HG02678 (cell line): ENCODE data around the gene TPSAB1.
"Not testable (repeated sequence)": the region's sequence is repeated elsewhere in the genome, so short reads cannot be mapped to it uniquely, and the experiment has no call there.

Source experiments
- ATAC-seq: cut with Tn5 transposase; IDR thresholded peaks from one replicate; pipeline ENCODE4 v1.9.1; 2021; ENCODE audit warnings: mild to moderate bottlenecking, moderate library complexity; ENCODE audit not compliant: unreplicated experiment

The TPSAB1 gene

DNA sequence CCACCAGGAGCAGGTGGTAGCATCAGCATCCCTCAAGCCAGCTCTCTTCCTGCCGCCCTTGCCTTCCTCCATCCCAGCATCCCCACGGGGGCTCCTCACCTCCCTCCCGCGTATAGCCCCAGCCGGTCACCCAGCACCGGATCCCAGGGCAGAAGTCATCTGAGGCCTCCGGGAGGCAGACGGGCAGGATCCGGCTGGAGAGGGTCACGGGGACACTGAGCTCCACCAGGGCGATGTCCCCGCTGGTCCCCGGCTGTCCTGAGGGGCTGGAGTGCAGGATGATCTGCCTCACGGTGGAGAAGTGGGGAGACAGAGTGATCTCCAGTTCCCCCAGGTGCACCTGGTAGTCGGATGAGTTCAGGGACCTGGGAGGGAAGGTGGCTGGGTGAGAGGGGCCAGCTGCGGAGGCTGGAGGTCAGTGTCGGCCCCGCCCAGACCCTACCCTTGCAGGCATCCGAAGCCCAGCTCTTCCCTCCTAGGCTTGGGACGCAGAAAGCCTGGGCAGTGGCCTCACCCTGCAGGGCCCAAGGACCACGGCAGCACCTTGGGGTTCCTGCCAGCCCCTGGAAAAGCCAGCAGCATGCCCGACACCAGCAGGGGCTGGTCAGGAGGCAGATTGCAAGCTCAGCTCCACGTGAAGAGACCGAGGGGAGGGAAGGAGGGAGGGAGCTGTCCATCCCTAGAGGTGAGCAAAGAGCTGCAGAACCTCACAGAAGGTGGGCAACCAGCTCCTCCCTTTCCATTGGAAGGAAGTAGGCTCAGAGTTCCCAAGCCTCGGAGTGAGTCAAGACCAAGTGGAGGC lies 17.8 kb upstream of the TPSAB1 start:
- no peak for ATAC-seq

DNA sequence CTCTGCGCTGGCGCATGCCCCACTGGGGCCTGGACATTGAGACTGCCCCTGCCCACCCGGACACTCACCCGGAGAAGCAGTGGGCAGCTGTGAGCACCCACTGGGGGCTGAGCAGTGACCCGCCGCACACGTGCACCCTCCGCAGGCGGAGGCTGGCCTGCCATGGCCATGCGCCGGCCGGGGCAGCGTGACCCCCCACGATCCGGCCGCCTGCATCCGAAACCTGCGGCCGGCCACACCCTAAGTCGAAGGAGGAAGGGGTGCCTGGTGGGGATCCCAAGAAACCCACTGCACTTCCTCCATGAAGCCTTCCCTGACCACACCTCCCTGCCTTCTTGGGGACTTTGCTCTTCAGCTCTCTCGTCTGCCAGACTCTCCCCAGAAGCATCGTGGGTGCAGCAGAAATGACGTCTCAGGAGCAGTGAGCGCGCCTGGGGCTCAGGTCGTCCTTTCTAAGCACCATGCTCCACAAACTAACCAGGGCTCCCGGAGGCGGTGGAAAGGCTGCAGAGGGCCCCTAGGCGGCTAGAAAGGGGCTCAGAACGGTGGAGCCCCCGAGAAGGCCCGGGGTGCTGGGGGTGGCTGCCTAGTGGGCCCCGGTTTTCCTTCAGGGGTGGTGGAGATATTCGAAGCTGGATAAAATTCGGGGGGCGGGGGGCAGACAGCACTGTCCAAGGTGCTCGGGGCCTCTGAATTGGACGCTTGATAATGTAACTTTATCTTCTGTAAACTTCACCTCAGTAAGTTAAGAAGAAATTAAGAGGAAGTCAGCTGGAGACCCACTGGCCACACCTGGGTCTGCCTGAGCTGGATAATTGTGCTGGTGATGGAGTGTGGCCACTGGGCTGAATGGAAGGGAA lies 16.9 kb upstream of the TPSAB1 start:
- ATAC-seq = no peak

DNA sequence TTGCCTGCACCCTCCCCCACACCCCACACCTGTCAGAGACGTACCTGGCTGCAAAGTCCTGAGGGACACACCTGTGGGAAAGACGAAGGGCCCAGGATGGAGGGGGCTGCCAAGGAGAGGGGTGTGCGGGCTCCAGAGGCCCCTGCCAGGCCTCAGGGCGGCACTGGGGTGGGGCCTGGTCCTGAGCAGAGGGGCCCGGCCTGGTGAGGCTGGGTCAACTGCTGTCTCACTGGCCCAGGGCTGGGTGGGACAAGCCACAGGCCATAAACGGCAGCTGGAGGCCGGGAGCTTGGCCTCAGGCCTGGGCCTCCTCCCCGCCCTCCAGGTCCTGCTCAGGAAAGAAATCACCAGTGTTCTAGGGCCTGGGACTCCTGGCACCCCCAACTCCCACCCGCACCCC lies 15.9 kb upstream of the TPSAB1 start:
- ATAC-seq = no peak

DNA sequence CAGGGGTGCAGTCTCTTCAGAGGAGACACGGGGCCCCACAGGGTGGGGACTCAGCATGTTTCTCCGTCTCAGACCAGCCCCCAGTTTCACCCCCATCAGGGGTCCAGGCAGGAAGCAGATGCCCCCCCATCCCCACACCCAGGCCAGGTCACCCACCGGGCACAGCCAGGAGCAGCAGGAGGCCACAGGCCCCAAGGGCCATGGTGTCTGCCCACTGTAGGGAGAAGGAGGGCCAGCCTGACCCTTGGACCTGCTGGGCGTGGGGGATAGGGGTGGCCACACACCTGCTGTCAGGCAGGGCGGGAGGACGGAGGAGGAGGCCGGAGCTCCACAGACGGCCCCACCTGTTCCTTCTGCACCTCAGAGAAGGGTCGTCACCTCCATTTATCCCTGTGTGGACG lies 15.5 kb upstream of the TPSAB1 start, which contains the start of gene TPSG1:
TSS of gene TPSG1 (minus strand) at position 218 of the 401 bp plus-strand sequence. CDS start at position 202, 16 bp downstream.
- ATAC-seq = no peak

DNA sequence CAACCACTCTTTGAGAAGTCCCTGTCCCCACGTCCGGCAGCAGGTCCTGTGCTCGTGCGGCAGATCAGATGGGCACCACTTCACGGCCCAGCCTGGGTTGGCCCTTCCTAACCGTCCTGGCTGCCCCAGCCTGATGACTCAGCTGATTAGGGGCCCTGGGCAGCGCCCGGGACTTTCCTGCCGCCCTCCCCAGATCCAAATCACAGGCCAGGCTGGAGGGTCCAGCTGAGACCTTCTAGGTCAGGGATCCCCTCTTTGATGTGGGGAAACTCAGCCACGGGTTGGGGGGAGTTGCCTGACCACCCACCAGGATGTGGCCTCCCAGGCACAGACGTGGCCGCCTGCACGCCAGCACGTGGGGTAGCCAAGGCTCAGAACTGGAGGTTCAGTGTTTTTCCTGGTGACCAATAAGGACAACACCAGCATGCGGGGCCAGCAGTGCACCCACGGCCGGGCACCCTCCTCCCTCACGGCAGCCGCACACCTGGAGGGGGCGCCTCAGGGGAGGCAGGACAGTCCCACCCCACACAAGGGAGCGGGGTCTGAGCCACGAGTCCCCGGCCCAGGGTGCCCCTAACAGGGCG lies 14.7 kb upstream of the TPSAB1 start:
- ATAC-seq = not testable (repeated sequence)

DNA sequence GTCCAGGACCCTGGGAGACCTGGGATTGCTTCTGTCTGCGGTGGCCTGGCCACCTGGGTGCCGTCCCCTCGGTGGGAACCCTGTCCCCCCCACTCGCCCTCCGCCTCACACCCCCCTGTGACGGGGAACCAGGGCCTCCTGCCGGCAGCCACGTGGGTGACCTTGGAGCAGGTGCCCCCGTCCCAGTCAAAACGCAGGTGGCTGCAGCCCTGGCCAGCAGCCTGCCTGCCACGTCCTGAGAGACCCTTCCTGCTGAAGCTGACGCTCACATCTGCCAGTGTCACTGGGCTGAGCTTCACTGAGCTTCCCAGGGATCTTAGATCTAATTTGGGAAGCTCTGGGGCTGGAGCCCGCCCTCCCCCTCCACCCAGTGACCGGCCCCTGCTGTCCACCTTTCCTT lies 13.8 kb upstream of the TPSAB1 start:
- not testable (repeated sequence) for ATAC-seq

DNA sequence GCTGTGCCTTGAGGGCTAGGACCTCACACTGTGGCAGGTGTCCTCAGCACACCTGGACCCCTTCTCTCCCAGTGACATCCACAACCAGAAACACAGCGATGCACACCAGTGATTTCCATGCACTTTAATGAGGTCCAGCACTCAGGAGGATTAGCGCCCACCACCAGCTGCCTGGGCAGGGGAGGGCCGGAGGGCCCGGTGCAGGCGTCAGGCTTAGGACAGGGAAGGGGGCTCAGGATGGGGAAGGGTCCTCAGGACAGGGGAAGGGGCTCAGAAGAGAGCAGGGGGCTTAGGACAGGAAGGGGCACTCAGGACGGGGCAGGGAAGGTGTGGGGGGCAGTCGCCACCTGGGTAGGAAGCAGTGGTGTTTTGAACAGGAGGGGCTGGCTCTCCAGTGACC lies 12.3 kb upstream of the TPSAB1 start:
- not testable (repeated sequence) for ATAC-seq

DNA sequence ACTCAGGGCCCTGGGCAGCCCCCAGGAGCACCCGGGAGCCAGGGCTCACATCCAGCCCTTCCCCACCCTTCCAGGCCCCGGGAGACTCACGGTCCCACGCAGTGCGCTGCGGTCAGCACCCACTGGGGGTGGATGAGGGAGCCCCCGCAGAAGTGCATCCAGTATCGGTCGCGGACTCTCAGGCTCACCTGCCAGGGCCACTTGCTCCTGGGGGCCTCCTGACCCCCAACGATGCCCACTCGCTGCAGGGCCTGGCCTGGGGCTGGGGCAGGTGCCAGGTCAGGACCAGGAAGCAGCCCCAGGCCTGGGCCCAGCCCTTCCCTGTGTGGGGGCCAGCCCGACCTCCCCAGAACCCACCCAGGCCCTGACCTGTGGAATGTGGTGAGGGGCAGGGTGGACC lies 11.0 kb upstream of the TPSAB1 start:
- ATAC-seq = not testable (repeated sequence)

DNA sequence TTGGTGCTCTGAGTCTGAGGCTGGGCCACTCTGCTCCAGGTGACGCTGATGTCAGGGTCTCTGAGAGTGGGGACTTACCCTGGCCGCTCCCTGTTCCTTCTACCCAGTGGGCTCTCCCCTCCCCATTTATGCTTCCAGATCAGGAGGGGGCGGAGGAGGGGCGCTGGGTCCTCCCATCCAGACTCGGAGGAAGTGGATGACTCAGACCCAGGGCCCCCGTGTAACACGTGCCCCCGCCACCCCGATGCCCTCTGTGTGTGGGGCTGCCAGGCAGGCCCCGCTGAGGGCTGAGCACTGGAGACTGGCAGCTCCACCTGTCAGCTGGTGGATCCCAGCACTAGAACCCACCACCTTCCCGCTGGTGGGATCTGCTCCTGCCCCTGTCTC lies 10.4 kb upstream of the TPSAB1 start, which contains the start of gene TPSB2:
TSS of gene TPSB2 (minus strand) at position 101 of the 387 bp plus-strand sequence. CDS start 233 bp downstream, outside the sequence.
- not testable (repeated sequence) for ATAC-seq

DNA sequence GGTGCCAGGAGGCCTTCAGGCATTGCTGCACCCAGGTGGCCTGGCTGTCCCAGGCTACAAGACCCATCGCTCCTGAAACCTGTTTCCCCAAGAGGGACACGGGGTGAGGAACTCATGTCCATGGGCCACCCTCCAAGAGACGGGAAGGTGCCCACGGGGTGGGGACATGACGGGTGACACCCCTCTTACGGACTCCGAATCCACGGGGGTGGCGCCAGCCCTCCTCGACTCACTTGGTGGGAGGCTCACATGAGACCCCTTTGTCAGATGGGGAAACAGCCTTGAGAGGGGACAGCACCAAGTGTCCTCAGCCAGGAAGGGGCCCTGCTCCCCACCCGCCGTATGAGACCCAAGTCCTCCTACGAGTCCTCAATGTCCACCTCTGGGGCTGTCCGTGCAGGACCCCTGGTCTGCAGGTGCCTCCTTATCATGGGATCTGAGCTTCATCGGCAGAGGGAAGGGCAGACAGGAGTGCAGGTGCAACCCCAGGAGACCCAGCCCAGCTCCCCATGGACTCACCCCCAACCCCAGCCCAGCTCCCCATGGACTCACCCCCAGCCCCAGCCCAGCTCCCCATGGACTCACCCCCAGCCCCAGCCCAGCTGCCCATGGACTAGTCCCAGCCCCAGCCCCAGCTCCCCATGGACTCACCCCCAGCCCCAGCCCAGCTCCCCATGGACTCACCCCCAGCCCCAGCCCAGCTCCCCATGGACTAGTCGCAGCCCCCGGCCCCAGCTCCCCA lies 9.9 kb upstream of the TPSAB1 start:
- not testable (repeated sequence) for ATAC-seq

DNA sequence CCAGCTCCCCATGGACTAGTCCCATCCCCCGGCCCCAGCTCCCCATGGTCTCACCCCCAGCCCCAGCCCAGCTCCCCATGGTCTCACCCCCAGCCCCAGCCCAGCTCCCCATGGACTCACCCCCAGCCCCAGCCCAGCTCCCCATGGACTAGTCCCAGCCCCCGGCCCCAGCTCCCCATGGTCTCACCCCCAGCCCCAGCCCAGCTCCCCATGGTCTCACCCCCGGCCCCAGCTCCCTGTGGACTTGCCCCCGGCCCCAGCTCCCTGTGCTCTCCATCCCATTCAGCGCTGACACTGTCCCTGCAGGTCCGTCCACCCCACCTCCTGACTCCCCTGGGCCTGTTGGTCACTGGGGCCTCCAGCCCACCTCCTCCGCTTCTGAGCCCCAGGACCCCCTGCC lies 9.2 kb upstream of the TPSAB1 start:
- not testable (repeated sequence) for ATAC-seq

DNA sequence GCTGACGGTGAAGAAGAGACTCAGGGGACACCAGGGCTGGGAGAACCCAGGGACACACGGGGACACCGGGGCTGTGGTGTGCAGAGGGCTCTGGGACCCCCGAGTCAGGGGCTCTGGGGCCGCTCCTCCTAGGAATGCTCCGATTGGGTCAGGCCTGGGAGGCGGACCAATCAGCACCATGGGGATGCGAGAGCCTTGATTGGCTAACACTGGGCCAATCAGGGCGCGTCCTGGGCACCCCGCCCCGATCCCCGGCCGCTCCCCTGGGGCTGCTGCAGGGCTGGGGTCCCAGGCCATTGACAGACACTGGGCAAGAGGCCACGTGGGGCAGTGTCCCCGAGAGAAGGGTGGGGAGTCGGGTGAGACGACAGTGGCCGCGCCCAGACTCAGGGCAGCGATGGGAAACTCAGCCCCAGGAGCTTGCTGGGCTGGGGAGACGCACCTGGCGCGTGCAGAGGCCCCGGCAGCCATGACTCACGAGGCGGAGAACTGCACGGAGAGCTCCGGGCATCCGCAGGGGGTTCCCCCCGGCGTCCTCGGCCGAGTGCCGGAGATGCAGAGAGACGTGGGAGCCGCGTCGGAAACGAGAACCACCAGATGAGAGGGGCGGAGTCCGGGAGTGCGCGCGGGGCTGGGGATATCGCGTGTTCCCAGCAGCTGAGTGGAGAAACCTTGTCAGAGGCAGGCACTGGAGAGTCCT lies 8.3 kb upstream of the TPSAB1 start:
- ATAC-seq = not testable (repeated sequence)

DNA sequence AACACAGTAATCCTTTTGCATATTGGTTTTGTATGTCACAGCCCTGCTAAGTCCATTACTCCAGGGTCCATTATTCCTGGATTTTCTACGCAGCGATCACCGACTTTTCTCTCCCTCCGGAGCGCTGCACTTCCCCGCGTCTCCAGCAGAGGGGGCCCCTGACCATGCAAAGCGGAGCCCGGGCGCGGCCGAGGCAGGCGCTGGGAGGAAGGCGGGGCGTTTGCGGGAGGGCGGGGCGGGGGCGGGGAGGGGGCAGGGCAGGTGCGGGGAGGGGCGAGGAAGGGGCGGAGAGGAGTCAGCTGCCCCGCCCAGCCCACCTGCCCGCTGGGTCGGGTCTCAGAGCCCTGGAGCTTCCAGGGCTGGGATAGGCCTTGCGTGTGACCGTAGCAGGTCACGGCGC lies 3.8 kb upstream of the TPSAB1 start:
- not testable (repeated sequence) for ATAC-seq

DNA sequence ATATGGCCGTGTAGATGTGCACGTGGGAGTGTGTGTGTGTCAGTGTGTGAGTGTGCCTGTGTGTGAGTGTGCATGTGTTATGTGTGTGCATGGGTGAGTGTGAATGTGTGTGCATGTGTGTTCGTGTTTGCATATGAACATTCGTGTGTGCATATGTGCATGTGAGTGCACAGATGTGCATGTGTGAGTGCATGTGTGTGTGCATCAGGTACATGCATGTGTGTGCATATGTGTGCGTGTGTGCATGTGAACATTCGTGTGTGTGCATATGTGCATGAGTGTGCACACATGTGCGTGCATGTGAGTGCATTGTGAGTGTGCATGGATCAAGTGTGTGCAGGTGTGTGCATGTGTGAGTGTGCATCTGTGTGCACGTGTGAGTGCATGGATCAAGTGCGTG lies 2.5 kb upstream of the TPSAB1 start:
- no peak for ATAC-seq

DNA sequence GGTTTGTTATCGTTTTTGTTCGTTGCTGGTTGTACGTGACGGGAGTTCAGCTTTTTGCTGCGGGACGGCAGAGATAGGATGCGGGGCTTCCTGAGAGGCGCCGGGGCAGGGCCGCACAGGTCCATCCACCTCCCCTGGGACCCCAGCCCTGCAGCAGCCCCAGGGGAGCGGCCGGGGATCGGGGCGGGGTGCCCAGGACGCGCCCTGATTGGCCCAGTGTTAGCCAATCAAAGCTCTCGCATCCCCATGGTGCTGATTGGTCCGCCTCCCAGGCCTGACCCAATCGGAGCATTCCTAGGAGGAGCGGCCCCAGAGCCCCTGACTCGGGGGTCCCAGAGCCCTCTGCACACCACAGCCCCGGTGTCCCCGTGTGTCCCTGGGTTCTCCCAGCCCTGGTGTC lies 1.6 kb upstream of the TPSAB1 start:
- ATAC-seq = not testable (repeated sequence)

DNA sequence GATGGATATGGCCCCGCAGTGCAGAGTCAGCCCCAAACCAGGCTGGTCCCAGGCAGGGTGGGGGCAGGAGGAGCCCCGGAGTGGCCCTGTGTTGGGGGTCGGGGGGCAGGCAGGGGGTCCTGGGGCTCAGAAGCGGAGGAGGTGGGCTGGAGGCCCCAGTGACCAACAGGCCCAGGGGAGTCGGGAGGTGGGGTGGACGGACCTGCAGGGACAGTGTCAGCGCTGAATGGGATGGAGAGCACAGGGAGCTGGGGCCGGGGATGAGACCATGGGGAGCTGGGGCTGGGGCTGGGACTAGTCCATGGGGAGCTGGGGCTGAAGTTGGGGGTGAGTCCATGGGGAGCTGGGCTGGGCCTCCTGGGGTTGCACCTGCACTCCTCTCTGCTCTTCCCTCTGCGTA lies 930 bp upstream of the TPSAB1 start:
- ATAC-seq = not testable (repeated sequence)

DNA sequence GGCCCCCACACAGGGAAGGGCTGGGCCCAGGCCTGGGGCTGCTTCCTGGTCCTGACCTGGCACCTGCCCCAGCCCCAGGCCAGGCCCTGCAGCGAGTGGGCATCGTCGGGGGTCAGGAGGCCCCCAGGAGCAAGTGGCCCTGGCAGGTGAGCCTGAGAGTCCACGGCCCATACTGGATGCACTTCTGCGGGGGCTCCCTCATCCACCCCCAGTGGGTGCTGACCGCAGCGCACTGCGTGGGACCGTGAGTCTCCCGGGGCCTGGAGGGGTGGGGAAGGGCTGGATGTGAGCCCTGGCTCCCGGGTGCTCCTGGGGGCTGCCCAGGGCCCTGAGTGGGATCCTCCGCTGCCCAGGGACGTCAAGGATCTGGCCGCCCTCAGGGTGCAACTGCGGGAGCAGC lies 576 bp downstream of the TPSAB1 start:
- not testable (repeated sequence) for ATAC-seq

DNA sequence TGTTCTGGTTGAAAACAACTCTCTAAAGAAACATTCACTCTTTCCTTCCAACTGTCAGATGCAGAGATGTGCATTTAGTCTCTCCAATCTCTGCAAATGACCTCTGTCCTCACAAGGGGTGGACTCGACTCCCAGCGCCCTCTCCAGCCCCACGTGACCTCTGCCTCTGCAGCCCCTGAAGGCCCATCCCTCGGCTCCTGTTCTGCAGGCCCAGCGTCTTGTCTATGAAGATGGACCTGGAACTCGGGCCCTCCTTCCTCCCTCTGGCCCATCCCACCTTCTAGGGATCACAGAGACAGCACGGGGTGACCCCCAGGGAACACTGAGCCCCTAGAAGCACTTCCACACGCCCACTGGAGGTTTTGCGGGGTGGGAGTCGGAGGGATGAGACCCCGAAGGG lies 2.9 kb downstream of the TPSAB1 start:
- ATAC-seq = not testable (repeated sequence)

DNA sequence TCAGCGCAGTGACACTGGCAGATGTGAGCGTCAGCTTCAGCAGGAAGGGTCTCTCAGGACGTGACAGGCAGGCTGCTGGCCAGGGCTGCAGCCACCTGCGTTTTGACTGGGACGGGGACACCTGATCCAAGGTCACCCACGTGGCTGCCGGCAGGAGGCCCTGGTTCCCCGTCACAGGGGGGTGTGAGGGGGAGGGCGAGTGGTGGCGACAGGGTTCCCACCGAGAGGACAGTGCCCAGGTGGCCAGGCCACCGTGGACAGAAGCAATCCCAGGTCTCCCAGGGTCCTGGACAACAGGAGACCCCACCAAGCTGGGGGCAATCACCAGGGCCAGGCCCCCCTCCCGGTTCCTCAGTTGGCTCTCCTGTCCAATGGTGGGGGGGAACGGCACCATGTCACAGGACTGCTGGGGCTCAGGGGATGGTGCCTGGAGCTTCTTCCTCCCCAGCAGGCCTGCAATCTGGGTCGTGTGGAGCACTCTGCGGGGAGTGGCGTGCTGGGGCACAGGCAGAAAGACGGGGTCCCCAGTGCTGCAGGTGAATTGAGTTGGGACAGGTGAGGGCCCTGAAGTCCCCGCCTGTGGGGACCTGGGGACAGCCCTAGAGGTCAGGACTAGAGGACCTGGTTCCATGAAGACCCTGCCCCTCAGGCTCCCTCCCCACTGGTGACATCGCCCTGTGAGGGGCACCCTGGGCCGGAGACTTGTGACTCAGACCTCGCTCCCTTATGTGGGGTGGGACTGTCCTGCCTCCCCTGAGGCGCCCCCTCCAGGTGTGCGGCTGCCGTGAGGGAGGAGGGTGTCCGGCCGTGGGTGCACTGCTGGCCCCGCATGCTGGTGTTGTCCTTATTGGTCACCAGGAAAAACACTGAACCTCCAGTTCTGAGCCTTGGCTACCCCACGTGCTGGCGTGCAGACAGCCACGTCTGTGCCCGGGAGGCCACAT lies 3.7 kb downstream of the TPSAB1 start:
- not testable (repeated sequence) for ATAC-seq
